Dedifferentiated amniotic fluid mesenchymal stem cell (primary cell): Measurements from ENCODE around the gene RCAN3.
"Not testable (repeated sequence)": the region's sequence is repeated elsewhere in the genome, so short reads cannot be mapped to it uniquely, and the experiment has no call there.

Experiments used
- DNase-seq: peaks from one replicate; pipeline ENCODE4 v3.0.0-alpha.2; 2016; ENCODE audit errors: extremely low spot score

RCAN3 gene

DNA sequence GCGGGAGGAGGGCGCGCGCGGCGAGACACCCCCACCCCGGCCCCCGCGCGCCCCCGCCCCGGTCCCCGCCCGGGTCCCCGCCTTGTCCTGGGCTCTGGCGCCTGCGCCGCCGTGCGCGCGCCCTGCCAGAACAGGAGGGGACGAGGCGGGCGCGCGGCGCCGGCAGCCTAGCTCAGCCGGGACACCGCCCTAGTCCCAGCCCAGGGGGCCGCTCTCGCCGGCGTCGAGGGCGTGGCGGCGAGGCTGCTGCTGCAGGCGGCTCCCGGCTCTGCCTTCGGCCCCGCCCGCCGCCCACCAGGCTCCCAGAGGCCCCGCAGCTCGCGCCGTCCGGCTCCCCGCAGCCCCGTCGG, at the start of gene RCAN3:
Gene RCAN3 (plus strand): TSS at position 128 of the 350 bp plus-strand sequence. CDS start 11,537 bp downstream, outside the sequence.
- DNase-seq: peak; percentile 50

DNA sequence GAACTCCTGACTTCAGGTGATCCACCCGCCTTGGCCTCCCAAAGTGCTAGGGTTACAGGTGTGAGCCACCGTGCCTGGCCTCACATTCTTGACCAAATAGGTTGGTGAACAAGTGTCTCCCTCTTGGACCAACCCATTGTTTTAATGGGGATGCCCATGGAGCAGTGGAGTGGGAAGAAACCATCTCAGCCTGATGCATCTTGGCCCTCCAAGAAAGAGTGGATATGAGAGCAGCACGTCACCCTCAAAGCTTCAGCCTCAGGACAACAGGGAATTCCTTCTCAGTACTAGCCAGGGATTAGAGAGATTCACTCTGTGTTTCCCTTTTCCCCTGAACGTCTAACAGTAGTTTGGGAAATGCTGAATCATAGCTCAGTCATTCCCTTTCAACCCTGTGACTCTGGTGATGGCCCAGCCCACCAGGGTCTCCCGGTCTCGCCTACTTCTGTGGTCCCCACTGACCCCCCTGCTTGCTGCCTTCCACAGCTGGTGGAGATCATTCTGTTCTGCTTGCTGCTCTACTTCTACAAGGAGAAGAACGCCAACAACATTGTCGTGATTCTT, 49.6 kb upstream of the RCAN3 start:
- no peak for DNase-seq

GRCh38 chr1:24454673-24455072, 48.0 kb upstream of the RCAN3 start:
- DNase-seq: no peak

DNA sequence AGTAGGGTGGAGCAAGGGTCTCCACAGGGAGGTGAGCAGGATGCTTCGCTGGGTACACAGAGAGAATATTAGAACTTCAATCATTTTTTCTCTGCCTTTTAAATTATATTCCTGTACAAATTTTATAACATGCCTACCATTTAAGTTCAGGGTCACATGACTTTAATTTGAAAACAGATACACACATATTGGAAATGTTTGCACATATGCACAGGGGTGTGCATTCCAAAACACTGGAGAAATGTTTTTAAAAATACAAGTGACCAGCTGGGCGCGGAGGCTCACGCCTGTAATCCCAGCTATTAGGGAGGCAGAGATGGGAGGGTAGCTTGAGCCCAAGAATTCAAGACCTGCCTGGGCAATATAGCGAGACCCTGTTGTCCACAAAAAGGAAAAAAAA, 47.4 kb upstream of the RCAN3 start:
- DNase-seq: no peak

GRCh38 chr1:24457866-24458265, 44.8 kb upstream of the RCAN3 start:
- DNase-seq: no peak

DNA sequence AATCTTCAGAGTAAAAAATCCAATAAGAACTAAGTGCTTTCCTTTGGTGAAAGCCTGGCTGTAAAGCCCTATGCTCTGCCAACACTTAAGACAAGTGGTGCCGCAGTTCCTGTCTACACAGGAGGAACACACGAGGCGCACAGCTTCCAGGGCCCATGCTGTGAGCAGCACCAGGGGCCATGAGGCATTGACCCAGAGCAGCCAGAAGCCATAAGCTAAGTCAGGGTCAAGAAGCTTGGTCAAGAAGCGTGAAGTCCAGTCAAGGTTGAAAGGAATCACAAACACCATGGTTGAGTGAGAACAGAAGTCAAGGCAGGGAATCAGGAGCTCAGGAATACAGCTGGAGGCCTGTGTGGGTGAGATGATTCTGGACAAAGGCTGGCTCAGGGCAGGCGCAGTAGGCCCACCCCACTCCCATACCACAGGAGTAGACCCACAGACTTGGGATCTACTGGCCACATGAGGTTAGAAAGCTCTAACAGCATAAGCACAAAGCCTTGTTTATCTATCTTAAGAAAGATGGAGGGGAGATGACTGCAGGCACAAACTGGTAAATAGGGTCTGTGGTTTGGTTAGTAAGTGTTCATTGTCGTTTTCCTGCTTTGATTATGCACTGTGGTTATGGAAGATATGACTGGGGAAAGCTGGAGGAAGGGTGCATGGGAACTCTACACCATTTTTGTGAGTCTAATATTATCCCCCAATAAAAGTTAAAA, 42.9 kb upstream of the RCAN3 start:
- DNase-seq: no peak

DNA sequence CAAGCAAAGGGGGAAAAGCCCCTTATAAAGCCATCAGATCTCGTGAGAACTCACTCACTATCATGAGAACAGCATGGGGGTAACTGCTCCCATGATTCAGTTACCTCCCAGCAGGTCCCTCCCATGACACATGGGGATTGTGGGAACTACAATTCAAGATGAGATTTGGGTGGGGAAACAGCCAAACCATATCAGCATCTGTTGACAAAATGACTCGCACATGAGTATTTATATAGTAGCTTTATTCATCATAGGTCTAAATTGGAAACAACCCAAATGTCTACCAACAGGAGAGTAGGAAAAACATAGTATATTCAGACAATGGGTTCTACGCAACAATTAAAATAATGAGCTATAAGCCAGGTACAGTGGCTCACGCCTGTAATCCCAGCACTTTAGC, 40.5 kb upstream of the RCAN3 start:
- not testable (repeated sequence) for DNase-seq

DNA sequence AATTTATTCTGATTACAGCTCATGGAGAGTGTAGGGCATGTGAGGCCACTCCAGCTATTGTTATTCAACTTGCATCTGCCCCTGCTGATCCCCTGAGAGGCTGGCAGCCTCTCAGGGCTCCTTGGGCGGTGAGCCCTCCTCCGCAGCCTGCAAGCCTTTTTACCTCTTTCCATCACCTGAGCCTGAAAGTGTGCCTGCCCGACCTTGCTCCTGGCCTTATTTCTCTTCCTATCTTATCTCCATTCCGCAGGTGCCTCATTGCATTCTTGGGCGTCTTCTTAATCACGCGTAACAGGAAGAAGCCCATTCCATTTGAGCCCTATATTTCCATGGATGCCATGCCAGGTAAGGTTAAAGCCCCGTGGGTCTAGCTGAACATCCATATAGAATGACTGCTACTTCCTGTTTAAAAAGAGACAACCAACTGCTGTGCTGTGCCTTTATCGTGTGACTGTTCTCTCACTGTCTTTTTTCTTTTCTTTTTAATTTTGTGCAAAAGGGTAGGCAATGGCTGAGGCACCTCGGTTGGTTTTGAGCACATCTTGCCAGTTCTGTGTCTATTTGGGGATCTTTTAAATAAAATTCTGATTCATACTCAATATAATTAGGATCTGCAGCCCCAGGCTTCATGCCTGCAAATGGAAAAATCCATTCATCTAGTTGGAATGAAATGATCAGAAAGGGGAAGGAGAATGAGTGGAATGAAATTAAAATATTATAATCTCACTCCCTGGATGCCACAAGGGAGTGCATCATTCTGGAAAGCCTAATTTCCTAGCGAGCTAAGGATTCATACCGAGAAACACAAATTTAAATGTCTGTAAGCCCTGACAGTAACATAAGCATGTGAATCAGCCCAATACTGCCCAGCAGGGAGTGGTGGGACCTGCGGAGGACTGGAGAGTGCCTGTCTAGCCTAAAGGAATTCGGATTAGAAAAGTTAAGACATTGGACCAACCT, 38.6 kb upstream of the RCAN3 start:
- peak; percentile 63 for DNase-seq

DNA sequence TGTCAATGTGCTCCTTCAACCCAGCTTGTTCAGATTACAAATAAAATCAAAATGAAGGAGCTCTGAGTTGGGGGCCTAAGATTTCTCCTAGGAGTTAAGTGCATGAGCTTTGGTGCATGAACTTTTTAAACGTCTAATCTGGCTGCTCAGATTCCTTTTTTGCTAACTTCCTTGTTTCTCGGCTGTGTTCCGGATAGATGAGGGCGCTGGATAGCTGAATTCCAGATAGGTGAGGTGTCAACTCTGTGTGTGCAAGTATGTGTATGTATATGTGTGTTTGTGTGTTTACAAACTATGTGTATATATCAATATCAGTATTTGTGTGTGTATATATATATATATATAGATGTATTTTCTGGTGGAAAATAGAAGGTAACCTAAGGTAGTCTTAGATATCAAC, 37.5 kb upstream of the RCAN3 start:
- DNase-seq: no peak

- no peak for DNase-seq
Observed at GRCh38 chr1:24465638-24466037, 37.0 kb upstream of the RCAN3 start.

DNA sequence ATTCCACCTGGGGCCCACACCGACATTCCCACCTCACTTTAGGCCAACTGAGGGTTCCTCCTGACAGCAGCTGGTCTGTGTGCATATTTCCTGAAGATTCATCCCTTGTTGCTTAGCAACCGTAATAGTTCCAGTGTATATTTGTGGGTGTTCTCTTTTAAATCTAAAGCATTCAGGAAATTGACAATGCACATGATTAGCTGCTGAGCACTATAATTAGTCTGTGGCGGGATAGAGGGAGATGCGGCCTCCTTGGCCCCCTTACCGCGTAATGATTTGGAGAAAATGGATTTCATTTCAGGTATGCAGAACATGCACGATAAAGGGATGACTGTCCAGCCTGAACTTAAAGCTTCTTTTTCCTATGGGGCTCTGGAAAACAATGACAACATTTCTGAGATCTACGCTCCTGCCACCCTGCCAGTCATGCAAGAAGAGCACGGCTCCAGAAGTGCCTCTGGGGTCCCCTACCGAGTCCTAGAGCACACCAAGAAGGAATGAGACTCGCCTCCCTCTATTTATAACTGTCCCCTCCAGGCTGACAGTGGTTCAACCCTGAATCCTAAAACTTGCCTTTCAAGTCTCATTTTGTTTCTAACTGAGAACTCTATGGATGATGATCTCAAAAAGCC, 33.8 kb upstream of the RCAN3 start:
- DNase-seq: no peak

GRCh38 chr1:24470592-24470991, 32.0 kb upstream of the RCAN3 start:
- no peak for DNase-seq

GRCh38 chr1:24472527-24473251, 29.9 kb upstream of the RCAN3 start:
- no peak for DNase-seq

GRCh38 chr1:24474193-24474592, 28.4 kb upstream of the RCAN3 start:
- no peak for DNase-seq

- no peak for DNase-seq
Observed at GRCh38 chr1:24475700-24476099, 26.9 kb upstream of the RCAN3 start.

DNA sequence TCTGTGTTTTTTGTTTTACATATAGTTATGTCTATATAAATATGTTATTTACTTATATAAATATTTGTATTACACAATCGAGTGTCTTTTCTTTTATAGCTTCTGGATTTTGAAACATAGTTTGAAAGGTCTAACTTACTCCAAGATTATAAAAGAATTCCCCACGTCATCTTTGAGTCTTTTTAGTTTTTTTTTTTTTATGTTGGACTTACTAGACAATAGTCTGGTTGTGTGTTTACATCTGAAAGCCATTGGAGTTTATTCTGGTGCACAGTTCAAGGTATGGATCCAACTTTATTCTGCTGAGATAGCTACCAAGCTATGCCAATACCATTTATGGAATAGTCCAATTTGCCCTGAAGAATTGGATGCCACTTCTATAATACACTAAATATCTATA, 26.1 kb upstream of the RCAN3 start:
- DNase-seq: no peak

- DNase-seq: no peak
Observed at GRCh38 chr1:24477309-24477708, 25.3 kb upstream of the RCAN3 start.

DNA sequence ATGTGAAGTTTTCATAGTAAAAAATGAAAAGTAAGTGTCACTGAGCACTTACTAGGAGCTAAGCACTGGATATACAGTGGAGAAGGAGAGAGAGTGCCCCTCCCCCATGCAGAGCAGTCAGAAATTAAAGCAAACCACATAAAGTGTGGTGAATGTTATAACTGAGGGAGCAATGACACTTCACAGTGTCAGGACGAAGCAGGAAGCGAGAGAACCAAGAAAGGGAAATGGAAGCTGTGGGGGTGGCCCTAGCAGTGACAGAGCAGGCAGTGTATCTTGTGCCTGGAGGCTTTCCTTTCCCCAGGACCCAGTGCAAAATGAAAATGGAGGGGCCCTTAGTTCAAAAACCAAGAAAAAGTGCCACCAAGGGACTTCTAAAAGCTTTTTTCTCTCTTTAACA, 21.5 kb upstream of the RCAN3 start:
- no peak for DNase-seq

GRCh38 chr1:24481843-24482610, 20.6 kb upstream of the RCAN3 start:
- no peak for DNase-seq

GRCh38 chr1:24483441-24483840, 19.2 kb upstream of the RCAN3 start:
- no peak for DNase-seq

GRCh38 chr1:24484199-24484598, 18.4 kb upstream of the RCAN3 start:
- no peak for DNase-seq
